ENCODE data around the gene RNF207. TPM values are rescaled to one million over a fixed set of nuclear protein-coding genes. Genes with fewer than 3 reads are reported as not detected.
A peak's percentile ranks its signal among the peaks of the same experiment; 100 is the strongest.

Gene RNF207
- total RNA-seq, 1 donor from 2014 or later, result 6.6 TPM

DNA sequence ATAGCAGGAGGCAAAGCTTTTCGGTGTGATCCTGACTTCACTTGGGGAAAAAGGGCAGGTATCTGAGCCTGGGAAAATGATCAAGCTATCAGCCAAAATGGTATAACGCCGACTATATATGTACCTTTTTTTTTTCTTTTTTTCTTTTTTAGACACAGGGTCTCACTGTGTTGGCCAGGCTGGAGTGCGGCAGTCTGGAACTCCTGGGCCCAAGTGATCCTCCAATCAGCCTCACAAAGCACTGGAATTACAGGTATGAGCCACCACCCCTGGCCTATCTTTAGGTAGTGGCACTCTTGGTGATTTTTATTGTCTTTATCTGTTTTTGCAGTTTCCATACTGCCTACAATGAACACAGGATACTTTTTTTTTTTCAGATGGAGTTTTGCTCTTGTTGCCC is 31.2 kb downstream of the RNF207 start:
- Histone ChIP-seq H3K4me3 (ENCODE audit: low read depth, low read length) (no peak overlapping the region), H3K36me3 (ENCODE audit: control insufficient read depth, insufficient read depth, low read length) (peaks cover 7% of the 10 kb centered on the region), H3K27me3 (ENCODE audit: control insufficient read depth, insufficient read depth, low read length) (peaks cover 10% of the 10 kb centered on the region)
- FAIRE-seq (no peak), DNase-seq (ENCODE audit: low read depth) (no peak)
- no peak for TF ChIP-seq CTCF (IDR thresholded peaks at IDR 0.05; ENCODE audit: insufficient read depth, low read length, severe bottlenecking)

DNA sequence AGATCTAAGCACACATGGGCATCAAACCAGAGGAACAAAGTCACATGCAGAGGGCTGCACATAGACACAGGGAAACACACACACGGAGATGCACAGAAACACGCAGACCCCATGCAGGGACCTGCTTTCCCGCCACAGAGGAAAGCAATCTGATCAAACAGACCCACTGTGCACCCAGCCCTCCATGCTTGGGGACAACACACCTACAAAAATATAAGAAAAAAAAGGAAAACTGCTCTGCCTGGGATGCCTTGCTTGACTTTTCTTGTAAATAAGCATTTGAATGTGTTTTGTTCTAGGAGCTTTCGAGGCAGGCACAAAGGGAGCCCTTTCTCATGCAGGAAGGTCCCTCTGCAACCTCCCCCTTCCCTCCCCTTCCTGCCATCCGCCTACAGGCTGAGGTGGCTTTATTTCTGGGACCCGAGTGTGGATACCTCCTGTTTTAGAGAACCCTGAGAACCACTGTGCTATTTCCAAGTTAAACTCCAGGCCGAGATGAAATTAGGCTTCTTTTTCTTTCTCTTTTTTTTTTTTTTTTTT is 33.4 kb downstream of the RNF207 start:
- no peak for FAIRE-seq
- Histone ChIP-seq H3K36me3 (ENCODE audit: control insufficient read depth, insufficient read depth, low read length) (peaks cover 1% of the 10 kb centered on the region), H3K4me3 (ENCODE audit: low read depth, low read length) (no peak overlapping the region), H3K27me3 (ENCODE audit: control insufficient read depth, insufficient read depth, low read length) (peaks cover 26% of the 10 kb centered on the region)
- DNase-seq (ENCODE audit: low read depth), result no peak
- TF ChIP-seq CTCF (IDR thresholded peaks at IDR 0.05; ENCODE audit: insufficient read depth, low read length, severe bottlenecking), result no peak

GRCh38 chr1:6239950-6240768 is 34.2 kb downstream of the RNF207 start:
- peaks cover 31% of the 10 kb centered on the region for H3K27me3 ChIP-seq (ENCODE audit: control insufficient read depth, insufficient read depth, low read length)
- no peak for TF ChIP-seq CTCF (IDR thresholded peaks at IDR 0.05; ENCODE audit: insufficient read depth, low read length, severe bottlenecking)
- no peak for FAIRE-seq

DNA sequence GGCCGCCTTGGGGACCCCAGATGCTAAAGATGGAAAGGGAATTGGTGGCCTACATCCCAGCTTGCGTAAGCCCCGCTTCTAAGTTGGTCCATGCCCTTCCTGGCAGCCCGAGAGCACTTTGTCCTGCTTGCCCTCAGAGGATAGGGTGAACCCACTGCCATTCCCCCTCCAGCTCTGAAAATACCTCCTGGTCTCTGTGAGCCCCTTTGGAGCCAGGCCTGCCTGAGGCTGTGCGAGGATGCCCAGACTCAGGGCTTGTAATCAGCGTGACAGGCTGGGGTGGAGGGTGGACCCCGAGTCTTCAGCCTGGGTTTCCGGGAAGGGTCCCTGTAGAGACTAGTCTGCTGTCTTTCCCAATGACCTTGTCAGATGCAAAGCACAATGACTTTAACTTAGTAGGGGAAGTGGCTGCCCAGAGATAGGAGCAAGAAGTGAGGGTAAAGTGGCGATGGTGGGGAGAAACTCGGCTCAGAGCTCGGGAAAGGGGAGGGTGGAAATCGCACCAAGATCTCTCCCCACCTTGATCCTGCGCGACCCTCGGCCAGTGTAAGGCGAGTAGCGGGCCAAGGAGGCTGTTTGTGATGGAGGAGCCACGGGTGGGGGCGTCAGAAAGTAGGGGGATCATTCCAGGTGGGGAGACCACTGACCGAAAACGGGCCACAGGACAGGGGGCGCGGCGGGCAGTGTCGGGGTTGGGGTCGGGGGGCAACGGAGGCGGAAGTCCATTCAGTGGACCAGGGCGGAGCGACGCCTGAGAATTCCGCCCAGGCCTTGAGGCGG is 35.4 kb downstream of the RNF207 start:
- no peak for DNase-seq (ENCODE audit: low read depth)
- no peak for TF ChIP-seq CTCF (IDR thresholded peaks at IDR 0.05; ENCODE audit: insufficient read depth, low read length, severe bottlenecking)
- Histone ChIP-seq H3K27me3 (ENCODE audit: control insufficient read depth, insufficient read depth, low read length) (peaks cover 31% of the 10 kb centered on the region), H3K36me3 (ENCODE audit: control insufficient read depth, insufficient read depth, low read length) (no peaks in the 10 kb centered on the region), H3K4me3 (ENCODE audit: low read depth, low read length) (no peak overlapping the region)
- FAIRE-seq, result peak; percentile 66

More at GRCh38 chr1:6239950-6240768, 34.2 kb downstream of the RNF207 start:
- no peak for DNase-seq (ENCODE audit: low read depth)
- H3K36me3 ChIP-seq (ENCODE audit: control insufficient read depth, insufficient read depth, low read length), result no peaks in the 10 kb centered on the region
- no peak overlapping the region for H3K4me3 ChIP-seq (ENCODE audit: low read depth, low read length)

DNA sequence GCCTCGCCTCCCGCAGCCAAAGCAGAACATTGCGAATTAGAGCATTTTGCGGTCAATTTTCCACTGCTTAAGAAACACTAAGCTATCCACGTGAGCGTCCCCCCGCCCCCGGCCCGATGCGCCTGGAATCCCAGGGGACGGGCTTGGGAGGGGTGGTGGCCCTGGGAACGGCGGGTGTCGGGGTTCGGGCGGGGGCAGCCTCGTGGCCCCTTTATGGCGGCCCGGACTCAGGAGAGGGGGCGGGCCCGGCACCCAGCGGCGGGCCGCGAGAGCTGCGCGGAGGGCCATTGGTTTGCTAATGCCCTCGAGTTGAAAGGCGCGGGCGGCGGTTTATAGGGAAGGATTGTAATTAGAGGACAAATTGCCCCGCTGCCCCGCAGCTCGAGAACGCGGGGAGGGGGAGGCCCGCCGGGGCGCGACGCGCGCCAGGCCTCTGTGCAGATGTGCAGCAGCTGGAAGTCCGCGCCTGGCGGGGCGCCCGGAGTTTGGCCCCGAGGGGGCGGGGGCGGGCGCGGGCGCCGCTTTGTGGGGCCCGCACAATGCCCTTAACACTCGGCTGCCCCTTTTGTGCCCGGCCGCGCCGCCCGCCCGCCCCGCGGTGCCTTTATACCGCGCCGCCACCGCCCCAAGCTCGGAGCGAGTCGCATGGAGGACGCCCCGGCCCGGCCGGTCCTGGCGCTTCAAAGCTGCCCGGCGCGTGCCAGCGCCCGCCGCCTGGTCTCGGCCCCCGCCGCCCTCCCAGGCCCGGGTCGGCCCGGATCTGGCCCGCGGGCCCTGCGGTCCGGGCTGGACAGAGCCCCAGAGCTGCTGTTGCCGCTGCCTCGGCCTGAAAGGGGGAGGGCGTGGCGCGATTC is 36.2 kb downstream of the RNF207 start:
- peaks cover 31% of the 10 kb centered on the region for H3K27me3 ChIP-seq (ENCODE audit: control insufficient read depth, insufficient read depth, low read length)
- no peak overlapping the region for H3K4me3 ChIP-seq (ENCODE audit: low read depth, low read length)

More for the DNA sequence above, 36.2 kb downstream of the RNF207 start:
- no peak for TF ChIP-seq CTCF (IDR thresholded peaks at IDR 0.05; ENCODE audit: insufficient read depth, low read length, severe bottlenecking)
- no peak for FAIRE-seq
- no peak for DNase-seq (ENCODE audit: low read depth)
- H3K36me3 ChIP-seq (ENCODE audit: control insufficient read depth, insufficient read depth, low read length), result no peaks in the 10 kb centered on the region
